ENCODE data around the gene NOXRED1. TPM values are rescaled to one million over a fixed set of nuclear protein-coding genes. Genes with fewer than 3 reads are reported as not detected.

Gene NOXRED1
- polyA plus RNA-seq, 1 donor from 2014 or later, result 0.19 TPM

DNA sequence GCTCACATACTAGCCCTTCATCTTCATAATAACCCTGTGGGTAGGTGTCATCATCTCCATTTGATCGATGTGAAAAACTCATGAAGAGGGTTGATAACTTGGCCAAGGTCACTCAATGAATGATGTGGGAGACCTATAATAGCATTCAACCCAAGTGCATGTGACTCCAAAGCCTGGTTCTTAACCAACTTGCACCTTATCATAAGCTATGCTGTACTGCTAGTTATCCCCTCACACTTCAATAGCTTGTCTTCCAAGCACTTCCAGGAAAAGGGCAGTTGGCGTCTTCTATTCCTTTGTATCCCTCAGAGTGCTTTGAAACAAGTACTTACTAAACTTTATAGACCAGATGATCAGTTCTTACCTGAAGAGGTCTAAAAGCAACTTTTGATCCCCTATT lies 18.9 kb upstream of the NOXRED1 start:
- no peak overlapping the region for H3K27ac ChIP-seq (ENCODE audit: low read length)
- no peaks in the 10 kb centered on the region for H3K27me3 ChIP-seq (ENCODE audit: insufficient read depth, low read depth, low read length)
- no peak overlapping the region for H2AFZ ChIP-seq (ENCODE audit: low read depth, low read length)
- no peaks in the 10 kb centered on the region for H3K79me2 ChIP-seq (replicated peaks; ENCODE audit: insufficient read depth, low read length)
- H3K9me3 ChIP-seq (ENCODE audit: low read length), result no peaks in the 10 kb centered on the region
- no peak for TF ChIP-seq EZH2 (IDR thresholded peaks at IDR 0.05; ENCODE audit: borderline replicate concordance, insufficient read depth, low read length, poor library complexity, severe bottlenecking)
- TF ChIP-seq, protein P1, sequence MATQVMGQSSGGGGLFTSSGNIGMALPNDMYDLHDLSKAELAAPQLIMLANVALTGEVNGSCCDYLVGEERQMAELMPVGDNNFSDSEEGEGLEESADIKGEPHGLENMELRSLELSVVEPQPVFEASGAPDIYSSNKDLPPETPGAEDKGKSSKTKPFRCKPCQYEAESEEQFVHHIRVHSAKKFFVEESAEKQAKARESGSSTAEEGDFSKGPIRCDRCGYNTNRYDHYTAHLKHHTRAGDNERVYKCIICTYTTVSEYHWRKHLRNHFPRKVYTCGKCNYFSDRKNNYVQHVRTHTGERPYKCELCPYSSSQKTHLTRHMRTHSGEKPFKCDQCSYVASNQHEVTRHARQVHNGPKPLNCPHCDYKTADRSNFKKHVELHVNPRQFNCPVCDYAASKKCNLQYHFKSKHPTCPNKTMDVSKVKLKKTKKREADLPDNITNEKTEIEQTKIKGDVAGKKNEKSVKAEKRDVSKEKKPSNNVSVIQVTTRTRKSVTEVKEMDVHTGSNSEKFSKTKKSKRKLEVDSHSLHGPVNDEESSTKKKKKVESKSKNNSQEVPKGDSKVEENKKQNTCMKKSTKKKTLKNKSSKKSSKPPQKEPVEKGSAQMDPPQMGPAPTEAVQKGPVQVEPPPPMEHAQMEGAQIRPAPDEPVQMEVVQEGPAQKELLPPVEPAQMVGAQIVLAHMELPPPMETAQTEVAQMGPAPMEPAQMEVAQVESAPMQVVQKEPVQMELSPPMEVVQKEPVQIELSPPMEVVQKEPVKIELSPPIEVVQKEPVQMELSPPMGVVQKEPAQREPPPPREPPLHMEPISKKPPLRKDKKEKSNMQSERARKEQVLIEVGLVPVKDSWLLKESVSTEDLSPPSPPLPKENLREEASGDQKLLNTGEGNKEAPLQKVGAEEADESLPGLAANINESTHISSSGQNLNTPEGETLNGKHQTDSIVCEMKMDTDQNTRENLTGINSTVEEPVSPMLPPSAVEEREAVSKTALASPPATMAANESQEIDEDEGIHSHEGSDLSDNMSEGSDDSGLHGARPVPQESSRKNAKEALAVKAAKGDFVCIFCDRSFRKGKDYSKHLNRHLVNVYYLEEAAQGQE (IDR thresholded peaks at IDR 0.05; ENCODE audit: borderline replicate concordance), result no peak
- TF ChIP-seq MXI1 (conservative IDR thresholded peaks at IDR 0.05; ENCODE audit: poor library complexity, severe bottlenecking), result no peak
- no peak for TF ChIP-seq SMC3 (conservative IDR thresholded peaks at IDR 0.05; ENCODE audit: poor library complexity)
- TF ChIP-seq EP300 (conservative IDR thresholded peaks at IDR 0.05; ENCODE audit: poor library complexity, severe bottlenecking), result no peak
- TF ChIP-seq, protein P2, sequence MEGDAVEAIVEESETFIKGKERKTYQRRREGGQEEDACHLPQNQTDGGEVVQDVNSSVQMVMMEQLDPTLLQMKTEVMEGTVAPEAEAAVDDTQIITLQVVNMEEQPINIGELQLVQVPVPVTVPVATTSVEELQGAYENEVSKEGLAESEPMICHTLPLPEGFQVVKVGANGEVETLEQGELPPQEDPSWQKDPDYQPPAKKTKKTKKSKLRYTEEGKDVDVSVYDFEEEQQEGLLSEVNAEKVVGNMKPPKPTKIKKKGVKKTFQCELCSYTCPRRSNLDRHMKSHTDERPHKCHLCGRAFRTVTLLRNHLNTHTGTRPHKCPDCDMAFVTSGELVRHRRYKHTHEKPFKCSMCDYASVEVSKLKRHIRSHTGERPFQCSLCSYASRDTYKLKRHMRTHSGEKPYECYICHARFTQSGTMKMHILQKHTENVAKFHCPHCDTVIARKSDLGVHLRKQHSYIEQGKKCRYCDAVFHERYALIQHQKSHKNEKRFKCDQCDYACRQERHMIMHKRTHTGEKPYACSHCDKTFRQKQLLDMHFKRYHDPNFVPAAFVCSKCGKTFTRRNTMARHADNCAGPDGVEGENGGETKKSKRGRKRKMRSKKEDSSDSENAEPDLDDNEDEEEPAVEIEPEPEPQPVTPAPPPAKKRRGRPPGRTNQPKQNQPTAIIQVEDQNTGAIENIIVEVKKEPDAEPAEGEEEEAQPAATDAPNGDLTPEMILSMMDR (IDR thresholded peaks at IDR 0.05; ENCODE audit: poor library complexity, severe bottlenecking), result no peak
- TF ChIP-seq RAD21 (conservative IDR thresholded peaks at IDR 0.05), result no peak
- no peak for TF ChIP-seq TAF1 (IDR thresholded peaks at IDR 0.05; ENCODE audit: low read depth)
- no peak for TF ChIP-seq POLR2AphosphoS5 (IDR thresholded peaks at IDR 0.05)
- H3K4me2 ChIP-seq (ENCODE audit: low read length), result no peak overlapping the region
- no peak overlapping the region for H3K9ac ChIP-seq (ENCODE audit: low read length)
- H3K9me2 ChIP-seq (ENCODE audit: insufficient read depth, low read length), result no peaks in the 10 kb centered on the region
- no peaks in the 10 kb centered on the region for H3F3A ChIP-seq (ENCODE audit: insufficient read depth, low read length, poor library complexity, severe bottlenecking)
- peaks cover 7% of the 10 kb centered on the region for H3K36me3 ChIP-seq (ENCODE audit: insufficient read depth, low read length)
- no peaks in the 10 kb centered on the region for H4K20me1 ChIP-seq (ENCODE audit: insufficient read depth)
- H3K4me3 ChIP-seq (ENCODE audit: low read length), result no peak overlapping the region

DNA sequence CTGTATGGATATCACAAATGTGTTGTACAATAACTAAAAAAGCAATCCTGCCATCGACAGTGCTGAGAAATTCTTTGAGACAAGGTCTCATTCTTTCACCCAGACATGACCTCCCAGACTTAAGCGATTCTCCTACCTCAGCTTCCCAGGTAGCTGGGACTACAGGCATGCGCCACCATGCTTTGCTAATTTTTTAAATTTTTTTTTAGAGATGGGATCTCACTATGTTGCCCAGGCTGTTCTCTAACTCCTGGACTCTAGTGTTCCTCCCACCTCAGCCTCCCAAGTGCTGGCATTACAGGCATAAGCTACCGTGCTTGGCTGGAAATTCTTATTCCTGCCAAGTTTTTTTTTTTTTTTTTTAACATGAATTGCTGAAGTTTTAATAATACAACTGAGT lies 16.5 kb upstream of the NOXRED1 start:
- no peak overlapping the region for H2AFZ ChIP-seq (ENCODE audit: low read depth, low read length)
- H3K4me2 ChIP-seq (ENCODE audit: low read length), result no peak overlapping the region
- no peaks in the 10 kb centered on the region for H3K9me3 ChIP-seq (ENCODE audit: low read length)
- H3K27me3 ChIP-seq (ENCODE audit: insufficient read depth, low read depth, low read length), result no peaks in the 10 kb centered on the region
- TF ChIP-seq RAD21 (conservative IDR thresholded peaks at IDR 0.05), result no peak
- TF ChIP-seq, protein P2 (IDR thresholded peaks at IDR 0.05; ENCODE audit: poor library complexity, severe bottlenecking), result no peak
- TF ChIP-seq POLR2AphosphoS5 (IDR thresholded peaks at IDR 0.05), result no peak
- no peak for TF ChIP-seq TAF1 (IDR thresholded peaks at IDR 0.05; ENCODE audit: low read depth)
- no peak for TF ChIP-seq EP300 (conservative IDR thresholded peaks at IDR 0.05; ENCODE audit: poor library complexity, severe bottlenecking)
- TF ChIP-seq, protein P1 (IDR thresholded peaks at IDR 0.05; ENCODE audit: borderline replicate concordance), result no peak
- no peak for TF ChIP-seq MXI1 (conservative IDR thresholded peaks at IDR 0.05; ENCODE audit: poor library complexity, severe bottlenecking)
- TF ChIP-seq SMC3 (conservative IDR thresholded peaks at IDR 0.05; ENCODE audit: poor library complexity), result no peak
- no peak for TF ChIP-seq EZH2 (IDR thresholded peaks at IDR 0.05; ENCODE audit: borderline replicate concordance, insufficient read depth, low read length, poor library complexity, severe bottlenecking)
- no peaks in the 10 kb centered on the region for H3K79me2 ChIP-seq (replicated peaks; ENCODE audit: insufficient read depth, low read length)
- H3F3A ChIP-seq (ENCODE audit: insufficient read depth, low read length, poor library complexity, severe bottlenecking), result no peaks in the 10 kb centered on the region
- no peak overlapping the region for H3K4me3 ChIP-seq (ENCODE audit: low read length)
- no peaks in the 10 kb centered on the region for H4K20me1 ChIP-seq (ENCODE audit: insufficient read depth)
- H3K36me3 ChIP-seq (ENCODE audit: insufficient read depth, low read length), result peaks cover 7% of the 10 kb centered on the region
- no peak overlapping the region for H3K9ac ChIP-seq (ENCODE audit: low read length)
- no peak overlapping the region for H3K27ac ChIP-seq (ENCODE audit: low read length)
- H3K9me2 ChIP-seq (ENCODE audit: insufficient read depth, low read length), result no peaks in the 10 kb centered on the region

Measured in neural cell (in vitro differentiated cells).